Activated T-helper 17 cell treated with anti-CD3 and anti-CD28 coated beads, Interleukin-2, amount 50 U/mL, for 72 hours (primary cell): ENCODE results near the gene NPAS4. TPM values are rescaled to one million over a fixed set of nuclear protein-coding genes. Genes with fewer than 3 reads are reported as not detected.
"Not testable (repeated sequence)": the region's sequence is repeated elsewhere in the genome, so short reads cannot be mapped to it uniquely, and the experiment has no call there.

Experiments used
- ATAC-seq: fragments of 150-1000 bp; cut with Tn5 transposase; replicated peaks from 2 replicates; pipeline ENCODE4 v1.10.0; 2021; ENCODE audit warnings: mild to moderate bottlenecking, moderate library complexity
- H3K27ac Mint-ChIP-seq: one replicate; pipeline ENCODE4 v1.8.0; 2022; ENCODE audit warnings: mixed read lengths
- H3K27me3 Mint-ChIP-seq: one replicate; pipeline ENCODE4 v1.8.0; 2022; ENCODE audit warnings: mixed read lengths
- H3K36me3 Mint-ChIP-seq: one replicate; pipeline ENCODE4 v1.8.0; 2022; ENCODE audit warnings: low read depth, mild to moderate bottlenecking, mixed read lengths
- H3K4me1 Mint-ChIP-seq: one replicate; pipeline ENCODE4 v1.8.0; 2022; ENCODE audit warnings: mixed read lengths
- H3K4me3 Mint-ChIP-seq: one replicate; pipeline ENCODE4 v1.8.0; 2022; ENCODE audit warnings: mild to moderate bottlenecking, mixed read lengths
- H3K9me3 Mint-ChIP-seq: one replicate; pipeline ENCODE4 v1.8.0; 2022; ENCODE audit warnings: mixed read lengths
- total RNA-seq, 2 donors: library from RNA; stranded (reverse); gene quantifications; one replicate each; pipeline ENCODE4 v1.2.3, GENCODE V29; 2022

The NPAS4 gene
- total RNA-seq, 2 donors from 2014 or later: 0.21 to 0.28 TPM

GRCh38 chr11:66457826-66458225, 37.0 kb downstream of the NPAS4 start:
- Mint-ChIP-seq H3K36me3 (no peaks in the 10 kb centered on the region), H3K4me1 (peaks cover 29% of the 10 kb centered on the region), H3K4me3 (no peak overlapping the region), H3K27me3 (no peaks in the 10 kb centered on the region), H3K9me3 (no peaks in the 10 kb centered on the region), H3K27ac (no peak overlapping the region)
- no peak for ATAC-seq

- Mint-ChIP-seq H3K9me3 (no peaks in the 10 kb centered on the region), H3K27ac (peak overlapping the region; percentile 81)
These were observed 38.4 kb downstream of the NPAS4 start for GRCh38 chr11:66459138-66459778.

DNA sequence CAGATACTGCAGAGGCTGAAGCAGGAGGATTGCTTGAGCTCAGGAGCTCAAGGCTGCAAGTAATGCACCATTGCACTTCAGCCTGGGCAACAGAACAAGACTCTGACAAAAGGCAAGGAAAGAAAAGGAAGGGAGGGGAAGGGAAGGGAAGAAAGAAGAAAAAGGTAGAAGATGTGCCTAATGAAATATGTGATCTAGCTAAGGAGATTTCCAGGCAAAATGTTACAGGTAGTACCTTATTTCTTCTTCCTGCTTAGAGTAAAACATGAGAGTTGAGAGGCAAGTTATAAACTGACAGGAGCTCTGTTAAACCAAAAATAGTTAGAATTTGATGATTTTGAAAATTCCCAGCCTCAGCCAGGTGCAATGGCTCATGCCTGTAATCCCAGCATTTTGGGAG, 41.2 kb downstream of the NPAS4 start:
- H3K27me3 Mint-ChIP-seq: no peaks in the 10 kb centered on the region
- no peaks in the 10 kb centered on the region for H3K36me3 Mint-ChIP-seq
- H3K9me3 Mint-ChIP-seq: no peaks in the 10 kb centered on the region
- H3K4me3 Mint-ChIP-seq: peak overlapping the region; percentile 10
- H3K4me1 Mint-ChIP-seq: peaks cover 20% of the 10 kb centered on the region
- H3K27ac Mint-ChIP-seq: no peak overlapping the region
- ATAC-seq: no peak

More at GRCh38 chr11:66459138-66459778, 38.4 kb downstream of the NPAS4 start:
- Mint-ChIP-seq H3K36me3 (no peaks in the 10 kb centered on the region), H3K4me1 (peaks cover 29% of the 10 kb centered on the region), H3K27me3 (no peaks in the 10 kb centered on the region), H3K4me3 (peak overlapping the region; percentile 35)
- peak; percentile 63 for ATAC-seq

DNA sequence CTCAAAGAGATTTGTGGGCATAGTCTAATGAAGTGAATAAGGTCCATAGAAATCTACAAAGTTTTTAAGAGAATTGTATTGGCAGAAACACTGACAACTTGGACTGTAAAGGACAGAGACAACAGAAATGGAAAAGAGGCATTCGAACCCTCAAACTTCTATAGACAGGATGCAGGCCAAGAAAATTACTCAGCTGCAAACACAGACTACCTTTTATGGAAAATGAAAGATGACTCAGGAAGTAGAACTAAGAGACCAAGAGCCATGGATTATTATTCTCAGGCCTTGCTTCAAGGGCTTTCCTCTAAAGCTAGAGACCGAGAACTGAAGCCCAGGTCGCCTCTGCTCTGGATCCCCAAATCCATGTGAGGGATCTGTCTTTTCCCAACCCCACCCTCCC, 42.1 kb downstream of the NPAS4 start:
- no peaks in the 10 kb centered on the region for H3K27me3 Mint-ChIP-seq
- H3K36me3 Mint-ChIP-seq: peaks cover 4% of the 10 kb centered on the region
- ATAC-seq: no peak
- H3K27ac Mint-ChIP-seq: peak overlapping the region; percentile 49
- no peaks in the 10 kb centered on the region for H3K9me3 Mint-ChIP-seq
- H3K4me1 Mint-ChIP-seq: peaks cover 20% of the 10 kb centered on the region
- H3K4me3 Mint-ChIP-seq: peak overlapping the region; percentile 10

DNA sequence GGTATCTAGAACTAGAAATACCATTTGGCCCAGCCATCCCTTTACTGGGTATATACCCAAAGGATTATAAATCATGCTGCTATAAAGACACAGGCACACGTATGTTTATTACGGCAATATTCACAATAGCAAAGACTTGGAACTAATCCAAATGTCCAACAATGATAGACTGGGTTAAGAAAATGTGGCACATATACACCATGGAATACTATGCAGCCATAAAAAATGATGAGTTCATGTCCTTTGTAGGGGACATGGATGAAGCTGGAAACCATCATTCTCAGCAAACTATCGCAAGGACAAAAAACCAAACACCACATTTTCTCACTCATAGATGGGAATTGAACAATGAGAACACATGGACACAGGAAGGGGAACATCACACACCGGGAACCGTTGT, 43.3 kb downstream of the NPAS4 start:
- not testable (repeated sequence) for H3K27me3 Mint-ChIP-seq, H3K36me3 Mint-ChIP-seq, ATAC-seq, H3K27ac Mint-ChIP-seq, H3K4me3 Mint-ChIP-seq, H3K9me3 Mint-ChIP-seq
- H3K4me1 Mint-ChIP-seq: peaks cover 15% of the 10 kb centered on the region

DNA sequence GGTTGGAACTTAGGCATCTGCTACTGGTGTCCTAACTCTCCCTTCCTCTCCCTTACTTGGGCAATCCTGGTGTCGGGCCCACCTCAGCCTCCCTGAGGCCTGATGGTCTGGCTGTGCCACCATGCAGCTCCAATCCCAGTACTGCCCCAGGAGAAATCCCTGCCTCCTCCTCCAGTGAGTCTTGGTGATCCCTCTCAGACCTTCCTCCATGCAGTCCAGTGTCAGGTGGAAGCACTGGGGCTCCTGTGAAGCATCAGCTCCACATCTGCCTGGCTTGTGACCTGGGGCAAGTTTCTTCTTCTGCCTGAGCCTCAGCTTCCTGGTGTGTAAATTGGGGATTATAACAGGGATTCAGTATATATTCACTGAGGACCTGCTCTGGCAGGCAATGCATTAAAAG, 44.1 kb downstream of the NPAS4 start:
- Mint-ChIP-seq H3K9me3 (no peaks in the 10 kb centered on the region), H3K36me3 (peaks cover 5% of the 10 kb centered on the region), H3K27ac (no peak overlapping the region), H3K27me3 (no peaks in the 10 kb centered on the region), H3K4me1 (peaks cover 10% of the 10 kb centered on the region), H3K4me3 (peak overlapping the region; percentile 73)
- no peak for ATAC-seq

DNA sequence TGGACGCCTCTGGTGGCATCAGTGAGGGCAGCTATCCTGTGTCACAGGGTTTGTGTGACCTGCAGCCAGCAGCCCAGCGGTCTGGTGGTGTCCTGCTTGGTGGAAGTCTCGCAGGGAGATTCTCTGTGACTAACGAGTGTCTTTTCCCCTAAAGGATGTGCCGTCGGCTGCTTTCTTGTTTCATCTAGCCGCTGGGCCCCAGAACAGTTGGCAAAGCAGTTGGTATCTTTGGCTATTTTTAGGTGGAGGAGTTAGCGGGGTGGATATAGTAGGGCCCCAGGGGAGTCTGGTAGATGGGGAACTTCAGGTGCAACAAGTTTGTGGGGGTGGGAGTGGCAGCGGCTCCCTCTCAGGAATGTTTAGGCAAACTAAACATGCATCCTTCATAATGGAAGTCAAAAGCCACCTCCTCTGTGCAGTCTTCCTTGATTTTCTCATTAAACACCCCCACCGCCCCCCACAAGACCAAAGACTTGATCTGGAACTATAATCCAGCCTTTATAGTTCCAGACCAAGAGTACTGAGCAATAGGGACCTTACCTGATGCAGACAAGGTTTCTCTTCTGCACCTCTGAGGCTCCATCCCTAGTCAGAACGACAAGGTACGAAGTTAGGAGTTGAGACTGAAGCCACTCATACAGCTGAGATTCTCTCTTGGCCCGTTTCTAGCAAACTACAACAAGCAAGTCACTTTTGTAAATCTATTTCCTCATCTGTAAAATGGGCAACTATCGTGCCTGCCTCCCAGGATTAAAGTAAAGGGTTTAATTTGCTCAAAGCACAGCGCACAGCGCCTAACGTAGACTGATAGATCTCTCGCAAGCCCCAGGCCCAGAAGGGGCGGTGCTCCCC, 44.8 kb downstream of the NPAS4 start:
- peaks cover 10% of the 10 kb centered on the region for H3K4me1 Mint-ChIP-seq
- peak overlapping the region; percentile 73 for H3K4me3 Mint-ChIP-seq
- peak overlapping the region; percentile 61 for H3K27ac Mint-ChIP-seq
- no peaks in the 10 kb centered on the region for H3K9me3 Mint-ChIP-seq
- H3K36me3 Mint-ChIP-seq: peaks cover 11% of the 10 kb centered on the region
- H3K27me3 Mint-ChIP-seq: no peaks in the 10 kb centered on the region
- ATAC-seq: no peak

DNA sequence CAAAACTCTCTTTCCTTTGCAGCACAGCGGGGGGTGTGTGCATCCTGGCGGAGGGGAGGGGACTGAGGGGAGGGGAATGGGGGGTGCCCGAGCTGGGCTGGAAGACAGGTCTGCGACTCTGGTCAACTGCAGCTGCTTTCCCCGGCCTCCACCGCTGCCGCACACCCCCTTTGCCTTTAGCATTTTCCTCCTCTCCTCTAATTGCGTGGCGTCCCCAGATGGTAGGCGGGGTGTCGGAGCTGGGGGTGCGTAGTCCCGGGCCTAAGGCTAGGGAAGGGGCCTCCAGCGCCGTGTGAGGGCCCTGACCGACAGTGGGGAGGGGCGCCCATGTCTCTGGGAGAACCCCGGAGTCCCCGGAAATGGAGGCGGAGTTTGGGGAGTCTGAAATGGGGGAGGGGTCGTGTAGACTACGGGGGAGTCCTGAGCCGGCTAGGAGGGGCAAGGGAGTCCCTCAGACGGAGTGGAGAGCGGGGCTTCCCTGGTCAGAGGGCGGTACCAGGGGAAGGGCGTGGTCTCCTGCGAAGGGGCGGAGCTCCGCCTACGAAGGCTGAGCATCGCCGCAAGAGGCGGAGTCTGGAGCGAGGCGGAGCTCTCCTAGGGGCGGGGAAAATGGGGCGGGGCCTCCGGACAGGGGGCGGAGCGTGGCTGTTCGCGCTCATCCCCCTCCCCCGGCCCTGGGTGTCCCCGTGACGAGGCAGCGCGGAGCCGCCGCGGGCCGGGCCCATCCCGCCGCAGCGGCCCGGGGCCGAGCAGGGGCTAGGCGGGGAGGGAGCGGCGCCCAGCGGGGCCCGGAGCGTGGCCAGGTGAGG, 45.6 kb downstream of the NPAS4 start, which contains the start of gene PELI3:
TSS of gene PELI3 (plus strand) at position 681 of the 809 bp plus-strand sequence. CDS start 1,224 bp downstream, outside the sequence.
- Mint-ChIP-seq H3K36me3 (peaks cover 15% of the 10 kb centered on the region), H3K27me3 (no peaks in the 10 kb centered on the region), H3K4me3 (peak within 1 kb of the TSS; percentile 86), H3K4me1 (peaks cover 10% of the 10 kb centered on the region), H3K27ac (peak within 1 kb of the TSS; percentile 82), H3K9me3 (no peaks in the 10 kb centered on the region)
- peak; percentile 90 for ATAC-seq

GRCh38 chr11:66467034-66467659, 46.3 kb downstream of the NPAS4 start:
- H3K9me3 Mint-ChIP-seq: no peaks in the 10 kb centered on the region

GRCh38 chr11:66467756-66468155, 46.9 kb downstream of the NPAS4 start:
- no peak for ATAC-seq
- peak overlapping the region; percentile 86 for H3K4me3 Mint-ChIP-seq
- H3K27me3 Mint-ChIP-seq: no peaks in the 10 kb centered on the region
- peak overlapping the region; percentile 82 for H3K27ac Mint-ChIP-seq
- peaks cover 15% of the 10 kb centered on the region for H3K36me3 Mint-ChIP-seq
- no peaks in the 10 kb centered on the region for H3K9me3 Mint-ChIP-seq
- H3K4me1 Mint-ChIP-seq: peaks cover 7% of the 10 kb centered on the region

More at GRCh38 chr11:66467034-66467659, 46.3 kb downstream of the NPAS4 start:
- Mint-ChIP-seq H3K36me3 (peaks cover 15% of the 10 kb centered on the region), H3K27me3 (no peaks in the 10 kb centered on the region), H3K27ac (peak overlapping the region; percentile 82), H3K4me3 (peak overlapping the region; percentile 86), H3K4me1 (peaks cover 10% of the 10 kb centered on the region)
- peak; percentile 49 for ATAC-seq

DNA sequence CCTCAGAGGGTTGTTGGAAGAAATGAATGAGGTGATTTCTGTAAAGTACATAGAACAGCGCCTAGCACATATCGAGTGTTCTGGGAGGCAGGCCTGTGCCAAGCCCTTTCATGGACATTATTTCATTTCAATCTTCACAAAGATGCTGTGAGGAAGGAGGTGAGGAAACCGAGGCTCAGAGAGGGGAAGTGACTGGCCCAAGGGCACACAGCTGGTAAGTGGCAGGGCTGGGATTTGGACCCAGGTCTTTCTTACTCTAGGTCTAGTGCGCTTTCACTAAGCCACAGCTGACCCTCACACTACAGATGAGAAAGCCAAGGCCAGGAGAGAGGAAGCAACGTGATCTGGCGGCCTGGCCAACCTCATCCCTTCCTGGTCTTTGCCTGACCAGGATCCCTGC, 47.9 kb downstream of the NPAS4 start:
- H3K4me1 Mint-ChIP-seq: no peaks in the 10 kb centered on the region
- no peak overlapping the region for H3K27ac Mint-ChIP-seq
- H3K36me3 Mint-ChIP-seq: peaks cover 15% of the 10 kb centered on the region
- H3K27me3 Mint-ChIP-seq: no peaks in the 10 kb centered on the region
- no peaks in the 10 kb centered on the region for H3K9me3 Mint-ChIP-seq
- no peak for ATAC-seq
- H3K4me3 Mint-ChIP-seq: peak overlapping the region; percentile 86

- no peak overlapping the region for H3K4me3 Mint-ChIP-seq
- no peaks in the 10 kb centered on the region for H3K27me3 Mint-ChIP-seq
- no peak for ATAC-seq
- H3K27ac Mint-ChIP-seq: no peak overlapping the region
- H3K9me3 Mint-ChIP-seq: no peaks in the 10 kb centered on the region
- H3K36me3 Mint-ChIP-seq: peaks cover 20% of the 10 kb centered on the region
- H3K4me1 Mint-ChIP-seq: no peaks in the 10 kb centered on the region
These were observed 48.6 kb downstream of the NPAS4 start for GRCh38 chr11:66469441-66469840.

GRCh38 chr11:66470015-66470414, 49.2 kb downstream of the NPAS4 start:
- no peak for ATAC-seq
- H3K36me3 Mint-ChIP-seq: peaks cover 20% of the 10 kb centered on the region
- no peaks in the 10 kb centered on the region for H3K9me3 Mint-ChIP-seq
- H3K27me3 Mint-ChIP-seq: no peaks in the 10 kb centered on the region
- no peak overlapping the region for H3K4me3 Mint-ChIP-seq
- no peak overlapping the region for H3K27ac Mint-ChIP-seq
- H3K4me1 Mint-ChIP-seq: no peaks in the 10 kb centered on the region

GRCh38 chr11:66471142-66471541, 50.3 kb downstream of the NPAS4 start:
- Mint-ChIP-seq H3K27me3 (no peaks in the 10 kb centered on the region), H3K9me3 (no peaks in the 10 kb centered on the region), H3K4me1 (no peaks in the 10 kb centered on the region), H3K27ac (peak overlapping the region; percentile 31), H3K4me3 (no peak overlapping the region), H3K36me3 (peaks cover 20% of the 10 kb centered on the region)
- no peak for ATAC-seq
